IPS-NIHi7 (cell line): Measurements from ENCODE around the gene DCAF8L1.
"Not testable (repeated sequence)": the region's sequence is repeated elsewhere in the genome, so short reads cannot be mapped to it uniquely, and the experiment has no call there.

ENCODE experiments used
- DNase-seq: peaks from one replicate; pipeline ENCODE4 v3.0.0; 2012; ENCODE audit warnings: mixed read lengths; ENCODE audit errors: extremely low spot score

Gene DCAF8L1

DNA sequence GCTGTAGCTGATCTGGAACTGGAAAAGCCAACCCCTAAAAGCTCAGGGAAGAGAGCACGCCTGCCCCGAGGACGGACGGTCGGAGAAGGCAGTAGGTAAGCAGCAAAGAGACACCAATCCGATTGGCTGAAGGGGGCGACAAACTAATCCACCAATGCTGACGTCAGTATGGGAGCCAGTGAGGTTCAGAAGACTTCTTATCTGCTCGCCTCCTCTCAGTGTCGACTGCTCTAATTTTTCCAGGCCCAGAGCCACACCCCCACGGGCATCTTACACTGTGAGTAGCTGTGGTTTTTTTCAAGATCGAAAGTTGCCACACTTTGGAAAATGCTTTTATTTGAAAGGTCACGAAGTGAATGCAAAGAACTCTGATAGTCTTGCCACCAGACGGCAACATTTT lies at the start of gene DCAF8L1:
TSS of gene DCAF8L1 (minus strand) at position 101 of the 400 bp plus-strand sequence. CDS start 115 bp downstream, outside the sequence.
- no peak for DNase-seq

DNA sequence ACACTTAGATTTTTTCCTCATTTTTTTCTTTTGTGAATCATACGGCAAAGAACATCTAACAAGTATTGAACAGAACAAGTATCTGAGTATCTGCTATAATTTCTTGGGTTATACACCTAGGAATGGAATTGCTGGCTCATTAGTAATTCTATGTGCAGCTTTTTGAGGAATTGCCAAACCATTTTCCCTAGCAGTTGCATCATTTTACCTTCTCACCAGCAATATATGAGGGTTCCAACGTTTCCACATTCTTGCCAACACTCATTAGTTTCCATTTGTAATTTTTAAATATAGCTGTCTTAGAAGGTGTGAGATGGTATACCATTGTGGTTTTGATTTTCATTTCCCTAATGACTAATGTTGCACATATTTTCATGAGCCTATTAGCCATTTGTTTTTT lies 41.1 kb upstream of the DCAF8L1 start:
- DNase-seq = no peak

DNA sequence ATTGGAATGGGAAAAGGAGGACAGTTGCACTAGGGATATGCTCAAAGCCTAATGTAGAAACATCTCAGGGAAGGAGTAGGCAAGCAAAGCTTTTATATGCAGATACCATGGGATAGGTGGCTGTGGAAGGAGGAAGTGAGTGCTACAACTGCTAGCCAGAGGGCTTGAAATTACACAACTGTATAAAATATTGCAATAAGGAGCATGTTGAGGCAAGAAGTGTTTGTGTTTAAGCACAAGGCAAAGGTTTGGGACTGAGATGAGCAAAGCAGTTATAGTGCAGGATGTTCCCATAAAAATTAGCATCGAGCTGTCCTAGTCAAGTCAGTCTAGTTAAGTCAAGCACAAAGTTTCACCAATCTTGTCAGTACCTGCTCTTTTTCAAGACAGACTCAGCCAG lies 35.6 kb upstream of the DCAF8L1 start:
- no peak for DNase-seq

- no peak for DNase-seq
Measured at GRCh38 chrX:28015993-28016392, 34.7 kb upstream of the DCAF8L1 start.

DNA sequence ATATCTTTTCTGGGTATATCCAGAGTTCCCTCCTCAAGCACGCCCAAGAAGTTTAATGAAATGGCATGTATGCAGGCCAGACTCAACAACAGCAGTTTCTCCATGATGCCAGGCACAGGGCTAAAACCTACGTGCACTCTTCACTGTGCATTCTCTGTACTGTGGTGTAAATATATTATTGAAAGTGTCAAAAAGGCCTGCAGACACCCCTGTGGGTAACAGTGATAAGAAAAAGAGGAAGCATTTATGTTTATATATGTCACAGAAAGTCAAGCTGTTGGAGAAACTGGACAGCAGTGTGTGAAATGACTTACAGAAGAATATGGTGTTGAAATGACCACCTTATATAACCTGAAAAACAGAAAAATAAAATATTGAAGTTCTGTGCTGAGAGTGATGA lies 29.6 kb upstream of the DCAF8L1 start:
- no peak for DNase-seq

- no peak for DNase-seq
Measured at GRCh38 chrX:27998666-27999065, 17.4 kb upstream of the DCAF8L1 start.

DNA sequence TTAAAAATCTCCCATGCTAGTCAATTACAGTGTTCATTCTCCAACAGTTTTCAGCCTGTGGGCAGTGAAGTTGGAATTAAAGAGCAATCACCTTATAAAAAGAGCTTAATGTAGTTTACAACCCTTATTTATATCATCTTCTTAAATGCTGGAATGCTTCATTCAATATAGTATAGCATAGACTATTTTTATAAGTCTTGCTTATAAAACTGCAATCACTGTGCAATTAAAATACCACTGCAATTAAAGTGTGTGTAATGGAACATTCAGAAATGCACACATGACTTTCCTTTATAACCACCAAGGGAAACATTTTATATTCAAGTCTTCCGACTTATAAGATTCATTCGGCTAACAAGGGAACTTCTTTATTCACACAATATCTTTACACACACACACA lies 16.4 kb upstream of the DCAF8L1 start:
- no peak for DNase-seq

DNA sequence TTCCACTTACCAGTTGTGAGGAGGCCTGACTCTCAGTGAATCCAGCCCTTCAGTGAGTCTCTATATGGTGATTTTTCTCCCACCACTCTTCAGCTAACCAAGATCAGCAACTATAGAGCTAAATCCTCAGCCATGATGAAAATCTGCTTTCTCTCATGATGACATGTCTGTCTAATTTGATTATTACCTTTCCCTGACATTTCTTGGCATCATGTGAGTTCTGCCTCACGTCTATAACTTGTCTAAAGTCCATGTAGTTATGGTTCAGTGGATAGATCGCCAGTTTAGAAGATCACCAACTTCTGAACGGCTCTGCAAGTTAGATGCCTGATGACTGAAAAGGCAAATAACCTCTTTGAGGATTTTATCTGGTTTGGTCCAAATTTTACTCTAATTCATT lies 14.9 kb upstream of the DCAF8L1 start:
- no peak for DNase-seq

DNA sequence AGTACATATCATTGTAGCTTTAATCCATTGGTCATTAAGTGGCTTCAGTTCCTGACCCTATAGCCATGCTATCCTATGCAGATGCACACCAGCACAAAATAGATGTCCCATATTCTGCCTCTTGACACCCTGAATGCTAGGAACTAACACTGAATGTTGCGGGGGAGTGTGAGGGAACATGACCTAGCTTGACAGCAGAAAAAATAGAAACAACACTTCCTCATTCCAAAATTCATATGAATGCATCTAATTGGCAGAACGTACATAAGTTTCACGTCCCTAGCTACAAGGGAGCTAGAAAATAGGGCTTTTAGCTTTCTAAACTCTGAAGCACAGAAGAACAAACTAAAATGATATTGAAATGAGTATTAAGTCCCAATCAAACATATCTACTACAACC lies 14.4 kb upstream of the DCAF8L1 start:
- no peak for DNase-seq

DNA sequence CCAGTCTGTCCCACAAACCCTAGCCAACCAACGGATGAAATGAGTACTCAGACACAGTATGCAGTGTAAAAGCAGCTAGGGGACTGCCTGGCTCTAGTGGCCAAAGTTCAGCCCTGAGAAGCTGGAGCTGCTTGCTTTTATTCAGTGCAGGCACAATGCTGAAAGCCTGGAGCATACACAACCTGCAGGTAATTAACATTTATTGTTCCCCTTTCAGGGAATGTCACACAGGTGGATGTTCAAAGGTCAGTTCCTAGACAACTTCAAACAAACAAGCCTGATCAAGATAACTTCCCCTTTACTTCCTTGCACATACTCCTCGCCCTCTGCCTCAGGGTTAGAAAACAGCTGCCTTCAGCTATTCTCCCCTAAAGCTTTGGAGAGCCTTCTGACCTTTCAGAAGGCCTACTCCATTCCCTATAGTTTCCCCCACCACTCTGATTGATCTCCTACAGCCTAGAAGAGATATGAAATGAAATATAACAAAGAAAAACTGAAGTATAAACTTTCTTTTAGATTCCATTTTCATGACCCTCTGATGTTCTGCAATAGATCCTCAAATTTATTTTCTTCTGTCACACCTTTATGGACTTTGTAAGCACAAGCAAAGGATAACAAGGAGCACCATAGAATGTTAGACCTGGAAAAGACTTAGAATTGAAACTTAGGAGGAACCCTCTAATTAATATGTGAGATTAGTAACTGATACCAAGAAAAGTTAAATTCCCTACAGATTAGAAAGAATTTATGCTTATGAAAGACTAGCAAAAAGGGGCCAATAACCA lies 6.8 kb upstream of the DCAF8L1 start:
- DNase-seq = no peak

GRCh38 chrX:27976934-27977333 lies 4.3 kb downstream of the DCAF8L1 start:
- not testable (repeated sequence) for DNase-seq

DNA sequence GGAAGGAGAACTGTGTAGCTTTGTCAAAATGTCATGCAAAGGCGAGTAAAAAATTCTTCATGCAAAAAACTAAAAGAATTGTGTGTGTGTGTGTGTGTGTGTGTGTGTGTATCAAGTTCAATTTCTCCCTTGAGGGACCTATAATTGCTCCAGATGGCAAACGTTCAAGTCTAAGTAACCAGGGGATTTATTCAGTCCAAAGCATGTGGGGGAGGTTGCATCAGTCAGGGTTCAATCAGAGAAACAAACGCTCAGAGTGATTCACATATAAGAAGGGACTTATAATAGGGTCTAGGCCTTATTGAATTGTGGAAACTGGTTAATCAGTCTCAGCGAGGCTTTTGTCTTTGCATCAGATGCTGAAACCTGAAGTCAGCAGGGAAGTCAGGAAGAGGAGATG lies 5.0 kb downstream of the DCAF8L1 start:
- DNase-seq = no peak

DNA sequence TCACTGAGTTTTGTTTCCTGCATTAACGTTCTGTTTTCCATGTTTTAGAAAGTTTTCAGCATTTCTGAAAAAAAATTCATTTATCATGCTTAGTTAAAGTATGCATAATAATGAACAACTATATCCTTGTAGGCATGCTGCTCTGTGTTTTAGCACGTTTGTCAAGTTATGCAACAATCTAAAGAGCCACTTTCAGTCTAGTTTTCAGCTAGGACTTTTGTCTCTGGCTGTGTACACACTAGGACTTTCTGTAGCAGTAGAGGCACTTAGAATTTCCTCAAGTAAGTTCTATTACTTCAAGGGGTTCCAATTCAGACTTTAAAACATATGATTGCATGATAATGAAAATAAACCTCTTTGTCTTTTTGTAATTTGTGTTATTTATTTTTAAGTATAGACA lies 12.4 kb downstream of the DCAF8L1 start:
- no peak for DNase-seq

DNA sequence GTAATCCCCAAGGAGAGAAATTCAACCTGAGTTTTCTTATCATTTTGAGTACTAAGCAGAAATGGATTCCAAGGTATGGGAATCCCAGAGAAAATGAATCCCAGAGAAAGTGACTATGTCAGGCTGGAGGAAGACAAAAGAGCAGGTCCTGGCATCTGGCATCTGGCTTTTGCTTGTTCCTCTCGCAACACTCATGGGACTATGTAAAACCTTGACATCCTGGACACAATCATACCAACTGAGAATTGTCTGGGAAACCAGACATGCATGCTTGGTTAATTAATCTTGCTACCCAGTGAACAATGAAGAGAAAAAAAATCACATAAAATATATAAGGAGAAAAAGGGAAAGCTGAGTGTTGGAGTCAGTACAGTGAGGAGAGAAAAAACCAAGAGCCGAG lies 12.9 kb downstream of the DCAF8L1 start:
- DNase-seq = no peak

DNA sequence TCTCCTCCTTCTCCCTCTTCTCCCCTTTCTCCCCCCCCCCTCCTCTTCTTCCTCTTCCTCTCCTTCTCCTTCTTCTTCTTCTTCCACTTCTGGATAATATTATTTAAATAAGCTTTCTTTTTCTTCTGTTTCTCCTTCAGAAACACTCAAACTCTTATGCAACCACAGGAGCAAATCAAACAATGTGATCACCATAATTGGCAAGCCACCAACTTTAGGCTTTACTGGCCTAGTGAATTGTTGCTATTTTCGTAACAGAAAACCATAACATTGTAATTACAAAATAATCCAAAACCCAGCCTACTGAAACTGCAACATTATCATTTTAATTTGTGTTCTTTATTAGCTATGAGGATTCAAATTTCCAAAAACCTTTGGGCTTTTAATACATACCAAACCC lies 14.3 kb downstream of the DCAF8L1 start:
- DNase-seq = no peak

GRCh38 chrX:27966492-27966891 lies 14.8 kb downstream of the DCAF8L1 start:
- DNase-seq = no peak

- DNase-seq = not testable (repeated sequence)
Measured at GRCh38 chrX:27965348-27965747, 15.9 kb downstream of the DCAF8L1 start.

GRCh38 chrX:27964432-27964831 lies 16.8 kb downstream of the DCAF8L1 start:
- no peak for DNase-seq

- not testable (repeated sequence) for DNase-seq
Measured at GRCh38 chrX:27960410-27960809, 20.8 kb downstream of the DCAF8L1 start.

GRCh38 chrX:27953171-27953570 lies 28.1 kb downstream of the DCAF8L1 start:
- DNase-seq = no peak

GRCh38 chrX:27933361-27933760 lies 47.9 kb downstream of the DCAF8L1 start:
- DNase-seq = no peak
